ENCODE results near the gene CRACR2B.

CRACR2B gene

GRCh38 chr11:873706-874105, 46.0 kb downstream of the CRACR2B start:
- no peak for DNase-seq
- in situ Hi-C loops (cut with HindIII; ENCODE audit: low pct_ligation_motif_present, low pct_unique_long_range_greater_than_20kb, low sequenced_read_pairs): no loop called here

- in situ Hi-C loops (cut with HindIII; ENCODE audit: low pct_ligation_motif_present, low pct_unique_long_range_greater_than_20kb, low sequenced_read_pairs): no loop called here
Measured at GRCh38 chr11:875203-875602, 47.5 kb downstream of the CRACR2B start.

DNA sequence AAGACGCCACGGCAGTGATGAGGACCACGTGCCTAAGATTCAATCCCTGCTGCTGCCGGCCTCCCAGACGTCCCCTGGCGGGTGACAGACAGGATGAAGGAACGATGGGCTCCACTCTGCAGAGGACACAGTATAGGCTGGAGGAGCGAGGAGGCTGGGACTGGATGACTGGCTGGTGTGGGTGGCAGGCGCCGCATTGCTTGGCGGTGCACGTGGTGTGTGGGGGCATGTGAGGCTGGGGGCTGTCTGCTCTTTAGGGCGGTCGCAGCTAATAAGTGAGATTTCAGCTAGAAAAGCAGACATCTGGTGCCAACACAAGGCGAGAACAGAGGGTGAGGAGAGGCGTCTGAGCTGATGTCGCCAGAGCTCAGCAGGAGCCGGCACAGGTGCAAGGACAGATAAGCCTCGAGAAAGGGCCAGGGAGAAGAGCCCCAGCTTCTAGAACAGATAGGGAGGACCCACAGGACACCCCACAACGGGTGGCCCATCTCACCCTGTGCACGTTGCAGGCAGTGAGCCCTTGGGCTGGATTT, 48.1 kb downstream of the CRACR2B start:
- DNase-seq: no peak
- in situ Hi-C loops (cut with HindIII; ENCODE audit: low pct_ligation_motif_present, low pct_unique_long_range_greater_than_20kb, low sequenced_read_pairs): no loop called here

More at GRCh38 chr11:875203-875602, 47.5 kb downstream of the CRACR2B start:
- DNase-seq: no peak

- no peak for DNase-seq
- in situ Hi-C loops (cut with HindIII; ENCODE audit: low pct_ligation_motif_present, low pct_unique_long_range_greater_than_20kb, low sequenced_read_pairs): no loop called here
Measured at GRCh38 chr11:876545-876944, 48.8 kb downstream of the CRACR2B start.

- in situ Hi-C loops (cut with HindIII; ENCODE audit: low pct_ligation_motif_present, low pct_unique_long_range_greater_than_20kb, low sequenced_read_pairs): no loop called here
Measured at GRCh38 chr11:877565-877964, 49.8 kb downstream of the CRACR2B start.

DNA sequence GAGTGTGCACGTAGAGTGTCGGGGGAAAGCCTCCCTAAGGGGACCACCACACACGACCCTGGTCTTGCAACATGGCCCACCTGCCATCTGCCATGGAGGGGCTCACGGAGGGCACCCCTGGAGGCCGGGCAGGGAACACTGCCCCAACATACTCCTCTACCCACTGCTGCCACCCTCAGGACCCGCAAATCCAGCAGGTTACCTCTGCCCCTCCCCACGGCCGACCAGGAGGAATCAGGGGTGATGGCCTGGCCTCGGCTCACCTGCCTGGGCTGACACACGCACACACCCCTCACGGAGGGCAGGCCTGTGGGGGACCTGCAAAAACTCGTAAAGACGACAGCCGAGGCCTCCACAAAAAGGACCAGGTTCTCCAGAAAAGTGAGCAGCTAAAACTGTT, 52.7 kb downstream of the CRACR2B start:
- DNase-seq: no peak
- in situ Hi-C loops (cut with HindIII; ENCODE audit: low pct_ligation_motif_present, low pct_unique_long_range_greater_than_20kb, low sequenced_read_pairs): no loop called here

More at GRCh38 chr11:877565-877964, 49.8 kb downstream of the CRACR2B start:
- peak; percentile 12 for DNase-seq

Measured in ACHN (cell line).